Diencephalon (tissue), 1 donor: Measurements from ENCODE around the gene HDGF. TPM values are rescaled to one million over a fixed set of nuclear protein-coding genes. Genes with fewer than 3 reads are reported as not detected.

ENCODE experiments used
- total RNA-seq: library from RNA; depleted of rRNA; stranded (reverse); fragments of >200 nt; gene quantifications from one replicate; pipeline ENCODE4 v1.2.3, GENCODE V29; 2014

The HDGF gene
- total RNA-seq = 62.7 TPM

DNA sequence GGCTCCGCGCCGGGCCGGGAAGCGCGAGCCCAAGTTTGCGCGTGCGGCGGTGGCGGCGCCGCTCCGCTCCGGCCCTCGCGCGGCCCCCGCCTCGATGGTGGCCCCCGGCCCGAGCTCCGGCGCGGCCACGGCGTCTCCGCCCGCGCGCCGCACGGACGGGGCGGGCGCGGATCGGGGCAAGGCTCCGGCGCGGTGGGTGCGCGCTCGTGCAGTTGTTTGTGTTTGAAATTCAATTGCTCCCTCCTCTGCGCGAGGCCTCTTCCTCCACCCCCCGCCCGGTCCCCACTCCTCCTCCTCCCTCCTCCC lies at the start of gene HDGF:
TSS of gene HDGF (minus strand) at position 225 of the 306 bp plus-strand sequence. CDS start 246 bp downstream, outside the sequence.

DNA sequence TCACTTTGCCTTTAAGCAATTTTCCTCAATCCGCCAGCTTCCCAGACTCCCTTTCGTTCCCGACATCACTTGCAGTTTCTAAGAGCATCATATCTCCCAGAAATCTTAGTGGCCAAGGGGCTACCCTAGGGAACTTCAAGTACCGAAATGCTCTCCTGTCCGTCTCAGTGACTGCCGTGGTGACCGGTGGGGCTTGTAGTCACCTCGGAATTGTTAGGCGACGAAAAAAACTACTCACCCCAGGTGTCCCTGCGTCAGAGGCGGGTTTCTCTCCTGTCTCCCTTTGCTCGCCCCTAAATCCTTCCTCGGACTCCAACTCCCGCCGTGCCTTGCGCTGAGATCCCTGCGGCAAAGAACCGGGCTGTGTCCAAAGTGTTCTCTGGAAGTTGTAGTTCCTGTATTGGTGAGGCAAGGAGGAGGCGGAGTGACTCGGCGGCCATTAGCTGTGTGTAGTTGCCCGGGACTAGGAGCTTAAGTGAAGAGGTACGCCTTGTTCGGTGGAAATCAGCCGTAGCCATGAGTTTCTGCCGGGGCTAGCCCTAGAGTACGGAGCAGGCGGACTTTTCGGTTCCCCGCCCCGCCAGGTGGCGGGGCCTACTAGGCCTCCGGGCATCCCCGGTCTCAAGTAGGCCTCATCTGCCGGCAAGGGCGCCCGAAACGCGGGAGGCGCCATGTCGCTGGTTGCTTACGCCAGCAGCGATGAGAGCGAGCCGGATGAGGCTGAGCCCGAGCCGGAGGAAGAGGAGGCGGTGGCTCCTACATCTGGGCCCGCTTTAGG lies 15.8 kb upstream of the HDGF start, which contains the start of gene PRCC:
TSS of gene PRCC (plus strand) at position 435 of the 778 bp plus-strand sequence. CDS start at position 672, 237 bp downstream.

DNA sequence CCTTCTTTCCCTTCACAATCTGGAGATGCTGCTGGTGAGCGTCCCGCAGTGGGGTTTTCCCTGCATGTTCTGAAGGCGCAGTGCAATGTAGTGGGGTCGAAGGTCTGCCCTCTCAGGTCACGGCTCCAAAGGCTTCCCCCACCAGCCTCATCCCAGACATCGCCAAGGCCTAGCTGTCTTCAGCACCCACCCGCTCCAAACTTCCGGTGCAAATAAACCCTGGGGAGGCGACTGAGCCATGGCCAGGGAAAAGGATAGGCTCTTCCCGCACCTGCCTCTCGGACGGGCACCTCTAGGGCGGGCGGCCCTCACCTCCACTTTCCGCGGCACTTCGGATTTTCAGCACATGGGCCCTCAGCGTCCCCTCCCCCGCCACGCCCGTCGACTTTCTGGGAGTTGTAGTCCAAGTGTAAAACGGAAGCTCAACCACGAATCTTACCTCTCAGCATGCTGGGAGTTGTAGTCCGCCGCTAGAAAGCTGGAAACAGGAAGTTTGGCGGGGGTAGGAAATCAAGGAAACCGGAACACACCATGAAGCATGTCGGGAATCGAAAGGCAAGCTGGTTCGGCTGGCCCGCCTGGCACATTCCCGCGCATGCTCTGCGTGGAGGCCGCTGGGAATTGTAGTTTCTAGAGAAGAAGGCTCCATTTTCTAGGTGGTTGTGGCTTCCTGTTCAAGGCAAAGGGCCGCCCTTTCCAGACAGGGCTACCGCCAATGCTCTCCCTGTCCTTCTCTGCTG lies 10.6 kb downstream of the HDGF start, which contains the start of gene MRPL24:
TSS of gene MRPL24 (minus strand) at position 348 of the 740 bp plus-strand sequence. CDS start 2,384 bp downstream, outside the sequence.

DNA sequence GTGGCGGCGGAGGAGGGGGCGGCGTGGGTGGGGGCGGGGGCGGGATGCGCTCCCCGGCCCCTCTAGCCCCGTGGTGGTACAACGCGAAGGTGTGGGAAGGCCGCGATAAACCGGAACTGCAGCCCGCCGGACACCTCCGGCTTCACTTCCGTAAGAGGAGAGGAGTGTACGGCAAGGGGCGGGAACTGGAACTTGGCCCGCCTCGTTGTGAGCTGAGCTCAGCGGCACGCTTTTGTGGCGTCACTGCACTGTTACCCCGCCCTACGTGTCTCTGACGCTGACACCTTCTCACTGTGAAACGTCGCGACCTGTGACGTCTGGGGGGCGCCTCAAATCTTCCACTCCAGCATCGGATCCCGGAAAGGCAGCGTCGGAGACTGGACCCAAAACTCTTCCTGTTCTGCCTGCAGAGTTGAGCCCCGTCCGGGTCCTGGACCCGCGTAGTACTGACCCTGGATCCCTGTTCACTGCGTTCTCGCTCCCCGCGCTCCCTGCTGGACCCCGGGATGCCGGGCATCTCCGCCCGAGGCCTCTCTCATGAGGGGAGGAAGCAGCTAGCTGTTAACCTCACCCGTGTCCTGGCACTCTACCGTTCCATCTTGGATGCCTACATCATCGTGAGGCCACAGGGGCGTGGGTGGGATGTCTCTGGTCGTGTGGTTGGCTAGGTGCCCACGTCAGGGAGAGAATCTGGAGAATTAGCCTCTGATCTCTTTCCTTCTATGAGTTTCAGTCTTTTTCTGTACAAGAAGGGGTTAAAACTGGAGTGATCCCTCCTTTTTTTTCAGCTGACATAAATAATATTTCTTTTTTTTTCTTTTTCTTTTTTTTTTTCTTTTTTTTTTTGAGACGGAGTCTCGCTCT lies 22.6 kb downstream of the HDGF start, which contains the start of gene ISG20L2:
TSS of gene ISG20L2 (minus strand) at position 168 of the 864 bp plus-strand sequence. CDS start 1,114 bp downstream, outside the sequence.

DNA sequence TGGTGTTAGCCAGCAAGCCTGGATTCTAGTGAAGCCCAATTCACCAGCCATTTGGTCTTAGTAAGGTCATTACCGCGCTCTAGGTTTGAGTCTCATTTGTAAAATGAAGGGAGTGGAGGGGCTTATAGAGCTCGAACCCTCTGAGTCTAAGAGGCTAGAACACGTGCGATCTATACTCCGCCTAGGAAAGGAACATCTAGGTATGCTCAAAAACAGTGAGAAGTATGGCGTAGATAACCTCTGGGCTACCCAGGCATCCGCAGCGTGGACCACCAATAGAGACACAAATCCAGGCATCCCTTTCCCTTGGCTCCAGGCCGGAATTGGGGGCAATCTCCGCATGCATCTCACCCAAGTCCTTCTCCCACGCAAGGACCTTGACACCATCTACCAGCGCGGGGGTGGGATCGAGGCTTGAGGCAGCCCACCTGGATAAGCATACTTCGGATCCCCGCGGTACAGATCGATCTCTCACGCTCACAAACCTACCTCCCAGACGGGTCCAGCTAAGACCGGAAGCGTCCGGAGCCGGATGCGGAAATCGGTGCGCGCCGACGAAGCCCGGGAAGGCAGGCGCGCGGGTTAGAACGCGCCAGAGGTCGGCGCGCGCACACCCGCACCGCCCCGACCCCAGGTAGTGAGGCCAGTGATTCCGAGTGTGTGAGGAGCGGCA lies 23.4 kb downstream of the HDGF start, which contains the start of gene METTL25B:
TSS of gene METTL25B (plus strand) at position 544 of the 673 bp plus-strand sequence. CDS start 636 bp downstream, outside the sequence.

DNA sequence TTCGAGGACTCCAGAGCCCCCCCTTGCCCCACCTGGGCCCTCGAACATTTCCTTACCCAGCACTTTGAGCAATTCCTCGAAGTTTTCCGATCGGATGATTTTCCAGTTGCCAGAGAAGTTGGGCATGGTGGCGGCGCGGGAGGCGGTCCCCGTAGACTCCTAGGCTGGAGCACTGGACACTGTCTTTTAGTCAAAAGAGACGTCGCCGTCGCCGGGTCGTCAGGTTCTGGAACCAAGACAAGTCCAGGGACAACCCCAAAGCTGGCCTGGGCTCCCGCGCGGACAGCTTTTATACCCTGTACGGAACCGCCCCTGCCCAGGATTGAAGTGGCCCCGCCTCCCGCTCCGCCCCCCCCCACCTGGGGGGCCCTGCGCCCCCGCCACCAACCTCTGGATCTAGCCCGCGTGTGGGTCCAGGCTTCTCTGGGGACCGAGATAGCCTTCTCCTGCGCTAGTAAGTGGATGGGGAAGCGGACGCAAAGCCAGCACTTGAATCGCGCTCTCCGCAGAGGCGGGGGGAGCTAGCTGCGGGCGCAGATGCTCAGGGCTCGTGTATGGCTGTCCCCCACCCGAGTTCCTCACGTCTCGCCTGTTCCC lies 46.1 kb downstream of the HDGF start, which contains the start of gene CRABP2:
TSS of gene CRABP2 (minus strand) at position 263 of the 597 bp plus-strand sequence. CDS start at position 126, 137 bp downstream.

Other genes starting within 250 kb of the HDGF start
- gene IQGAP3, start 179.1 kb downstream of the HDGF start, total RNA-seq = 3.5 TPM
- gene TTC24, start 172.0 kb downstream of the HDGF start, total RNA-seq = not detected
- 54.0 TPM for gene NAXE, start 159.9 kb downstream of the HDGF start, total RNA-seq
- 11.5 TPM for gene GPATCH4, start 150.2 kb downstream of the HDGF start, total RNA-seq
- 0.23 TPM for gene HAPLN2, start 132.3 kb downstream of the HDGF start, total RNA-seq
- gene BCAN, start 109.6 kb downstream of the HDGF start, total RNA-seq = 219 TPM
- gene NES, start 74.3 kb downstream of the HDGF start, total RNA-seq = 48.7 TPM
- gene CRABP2, start 46.1 kb downstream of the HDGF start, total RNA-seq = 8.8 TPM
- 7.2 TPM for gene METTL25B, start 23.2 kb downstream of the HDGF start, total RNA-seq
- gene ISG20L2, start 22.9 kb downstream of the HDGF start, total RNA-seq = 15.7 TPM
- 21.5 TPM for gene MRPL24, start 10.6 kb downstream of the HDGF start, total RNA-seq
- 28.1 TPM for gene PRCC, start 15.9 kb upstream of the HDGF start, total RNA-seq
- gene SH2D2A, start 65.2 kb upstream of the HDGF start, total RNA-seq = not detected
- gene INSRR, start 107.4 kb upstream of the HDGF start, total RNA-seq = 0.46 TPM
- 6.2 TPM for gene NTRK1, start 109.2 kb upstream of the HDGF start, total RNA-seq
- 0.92 TPM for gene PEAR1, start 142.0 kb upstream of the HDGF start, total RNA-seq
- gene LRRC71, start 169.0 kb upstream of the HDGF start, total RNA-seq = 1.2 TPM